Stimulated activated CD8-positive, alpha-beta memory T cell treated with anti-CD3 and anti-CD28 coated beads, Interleukin-7, amount 100 ng/mL, for 4 hours (primary cell): ENCODE data around the gene NANOS1.
"Not testable (repeated sequence)": the region's sequence is repeated elsewhere in the genome, so short reads cannot be mapped to it uniquely, and the experiment has no call there.

Experiments
- DNase-seq, 2 donors: peaks; one replicate each; pipeline ENCODE4 v3.0.0-alpha.2; 2020; ENCODE audit warnings: low read depth in 2 of 2

The NANOS1 gene

DNA sequence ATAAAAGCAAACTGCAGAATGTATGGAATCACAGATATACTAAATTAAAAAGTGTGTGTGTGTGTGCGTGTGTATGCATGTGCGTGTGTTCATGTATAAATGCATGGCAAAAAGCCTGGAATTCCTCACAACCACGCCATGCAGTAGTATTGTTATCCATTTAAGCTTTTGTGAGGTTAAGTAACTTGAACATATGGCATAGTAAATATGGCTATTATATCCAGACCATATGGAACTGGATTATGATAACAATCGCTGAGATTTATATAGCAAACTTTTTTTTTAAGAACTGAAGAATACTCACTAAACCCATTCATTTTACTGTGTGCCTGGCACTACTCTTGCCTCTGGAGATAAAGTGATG, 22.3 kb upstream of the NANOS1 start:
- DNase-seq, result no peak

DNA sequence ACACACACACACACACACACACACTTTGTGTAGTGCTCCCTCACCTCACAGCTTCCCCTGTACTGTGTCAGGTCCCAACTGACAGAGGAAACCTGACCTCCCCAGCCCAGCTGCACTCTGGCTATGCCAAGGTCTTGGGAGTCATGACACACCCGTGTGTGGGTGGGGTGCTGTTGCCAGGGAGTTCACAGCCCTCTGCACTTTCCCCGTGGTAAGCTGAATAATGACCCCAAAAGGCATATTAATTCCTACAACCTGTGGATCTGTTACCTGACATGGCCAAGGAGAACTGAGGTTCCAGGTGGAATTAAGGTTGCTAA, 8.9 kb upstream of the NANOS1 start:
- no peak for DNase-seq

DNA sequence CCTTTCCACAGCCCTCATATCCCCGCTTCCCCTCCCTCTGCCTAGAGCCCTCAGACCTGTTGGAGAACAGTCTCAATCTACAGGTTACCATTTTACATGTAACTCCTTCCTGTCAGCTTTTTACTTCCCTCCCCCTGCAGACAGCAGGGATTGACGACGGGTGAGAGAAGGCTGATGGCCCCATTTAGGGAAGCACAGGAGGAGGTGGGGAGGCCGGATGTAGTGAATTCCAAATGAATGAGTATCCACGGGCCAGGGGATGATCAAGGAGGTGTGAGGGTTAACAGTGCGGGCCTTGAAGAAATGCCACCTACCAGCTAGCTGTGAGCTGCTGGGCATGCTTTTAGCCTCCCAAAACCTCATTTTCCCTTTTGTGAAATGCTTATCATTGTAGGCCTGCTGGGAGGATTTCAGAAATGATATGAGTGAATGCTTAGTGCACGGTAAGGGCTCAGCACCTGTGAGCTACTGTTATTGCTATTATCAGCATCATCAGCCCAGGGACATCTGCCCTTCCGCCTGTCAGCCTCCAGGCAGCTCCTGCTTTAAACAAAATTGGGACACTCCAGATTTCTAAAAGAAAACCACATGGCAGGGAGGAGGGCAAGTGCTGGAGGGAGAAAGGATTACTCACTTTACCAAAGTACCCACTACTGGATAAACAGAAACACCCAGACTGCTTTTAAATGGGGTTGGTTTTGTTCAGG, 6.5 kb upstream of the NANOS1 start:
- no peak for DNase-seq

DNA sequence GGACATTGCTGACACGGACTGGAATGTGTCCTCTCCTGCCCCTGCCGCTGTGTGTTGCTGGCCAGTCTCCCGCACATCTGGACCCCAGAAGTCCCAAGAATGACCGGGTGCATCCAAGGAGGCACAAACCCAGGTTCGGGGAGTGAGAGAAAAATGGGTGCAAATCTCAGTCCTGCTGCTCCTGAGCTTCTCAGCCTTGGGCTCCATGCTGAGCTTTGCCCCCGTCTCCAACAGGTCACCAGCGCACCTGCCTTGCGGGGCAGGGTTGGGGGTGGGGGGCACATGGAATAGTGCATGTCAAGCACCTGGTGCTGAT, 6.0 kb upstream of the NANOS1 start:
- DNase-seq, result no peak

DNA sequence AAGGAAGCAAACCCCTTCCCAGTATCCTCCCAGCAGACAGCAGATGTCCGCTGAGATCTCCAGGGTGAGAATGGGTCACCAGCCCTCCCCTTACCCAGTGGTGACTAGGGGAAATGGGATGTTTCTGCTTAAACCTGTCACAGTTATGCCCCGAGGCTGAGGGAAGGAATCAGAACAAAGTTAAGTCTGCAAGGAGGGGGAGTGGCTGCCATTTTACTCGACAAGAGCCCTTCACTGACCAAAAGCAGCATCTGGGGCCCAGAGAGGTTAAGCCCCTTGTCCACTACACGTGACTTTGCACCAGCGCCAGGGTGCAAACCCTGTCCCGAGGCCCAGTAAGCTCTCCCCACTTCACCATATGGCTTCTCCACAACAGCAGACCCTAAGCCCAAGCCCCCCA, 4.6 kb upstream of the NANOS1 start:
- no peak for DNase-seq

DNA sequence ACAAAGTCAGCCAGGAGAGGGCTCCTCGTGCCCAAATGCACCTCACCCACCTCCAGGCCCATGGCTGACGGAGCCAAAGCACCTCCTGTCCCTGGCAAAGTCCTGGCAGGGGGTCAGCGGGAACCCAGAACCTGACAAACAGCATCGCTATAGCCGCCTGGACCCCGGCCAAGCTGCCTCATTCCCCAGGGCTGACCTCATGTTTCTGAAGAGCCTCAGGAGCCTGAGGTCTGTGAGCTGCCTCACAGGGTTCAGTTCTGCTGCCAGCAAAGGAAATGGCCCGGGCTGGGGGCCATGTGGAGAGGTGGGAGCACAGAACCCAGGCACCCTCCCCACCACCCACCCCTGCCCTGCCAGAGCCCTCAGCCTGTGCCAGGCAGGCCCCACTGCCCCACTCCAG, 4.2 kb upstream of the NANOS1 start:
- no peak for DNase-seq

DNA sequence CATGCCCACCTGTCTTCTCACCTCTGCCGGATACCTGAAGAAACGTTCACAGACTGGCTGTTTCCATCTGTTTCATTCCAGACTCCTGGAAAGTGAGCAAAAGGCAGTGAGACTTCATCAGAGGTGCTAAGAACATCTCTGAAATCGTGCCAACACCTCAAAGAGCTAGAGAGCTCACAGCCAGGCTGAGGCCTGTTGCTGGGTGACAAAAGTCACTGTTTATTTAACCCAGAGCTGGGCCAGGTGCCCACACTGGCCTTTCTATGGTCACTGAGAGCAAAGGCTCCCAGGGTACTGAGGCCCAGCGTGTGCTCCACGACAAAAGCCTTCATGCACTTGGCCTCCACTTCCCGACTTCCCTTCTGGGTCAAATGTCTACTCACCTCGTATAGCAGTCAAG, 3.7 kb upstream of the NANOS1 start:
- no peak for DNase-seq

DNA sequence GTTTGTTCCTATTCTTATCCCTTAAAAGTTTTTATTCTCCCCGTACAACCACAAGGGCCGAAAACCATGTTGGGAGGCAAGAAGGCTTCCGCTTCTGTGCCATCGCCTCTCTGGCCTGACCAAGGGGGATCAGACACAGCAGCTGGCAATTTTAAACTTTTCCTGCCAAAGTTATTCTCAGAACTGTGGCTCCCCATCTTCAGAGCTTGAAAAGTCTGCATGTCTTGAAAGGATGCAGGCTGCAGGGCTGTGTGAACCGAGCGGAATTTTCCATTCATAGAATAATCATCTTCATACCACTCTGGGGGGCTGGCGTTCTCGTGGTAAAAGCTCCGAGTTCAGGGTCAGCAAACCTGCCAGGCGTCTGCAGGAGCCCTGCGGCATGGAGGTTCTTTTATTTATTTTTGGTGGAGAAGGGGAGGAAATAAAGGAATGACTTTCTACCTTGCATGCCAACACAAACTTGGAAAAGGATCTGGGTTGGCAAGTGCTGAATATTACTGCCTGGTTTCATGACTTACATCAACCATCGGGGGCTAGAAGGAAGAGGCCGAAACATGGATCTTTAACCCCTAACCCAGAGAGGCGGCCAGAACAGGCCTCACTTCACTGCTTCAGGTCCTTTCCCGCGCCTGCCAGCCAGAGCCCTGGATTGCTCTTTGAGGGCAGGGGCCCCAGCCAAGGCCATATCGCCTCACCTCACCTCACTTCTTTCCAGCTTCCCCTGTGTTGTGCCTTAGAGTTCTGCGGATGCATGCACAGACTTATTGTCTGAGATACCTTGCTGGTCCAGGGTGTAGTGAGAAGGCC, 3.0 kb upstream of the NANOS1 start:
- DNase-seq, result no peak

DNA sequence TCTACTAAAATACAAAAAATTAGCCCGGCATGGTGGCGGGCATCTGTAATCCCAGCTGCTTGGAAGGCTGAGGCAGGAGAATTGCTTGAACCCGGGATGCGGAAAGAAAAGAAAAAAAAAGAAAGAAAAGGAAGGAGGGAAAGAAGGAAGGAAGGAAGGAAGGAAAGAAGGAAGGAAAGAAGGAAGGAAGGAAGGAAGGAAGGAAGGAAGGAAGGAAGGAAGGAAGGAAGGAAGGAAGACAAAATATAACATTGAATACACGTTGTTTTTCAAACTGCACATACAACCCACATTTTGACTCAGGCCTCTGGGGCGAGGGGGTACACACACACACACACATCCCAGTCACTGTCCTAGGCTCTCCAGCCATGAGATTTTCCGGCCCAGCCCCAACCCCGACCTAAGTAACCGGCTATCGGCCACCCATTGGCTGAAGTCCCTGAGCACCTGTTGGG, 1.0 kb upstream of the NANOS1 start:
- DNase-seq, result not testable (repeated sequence)

DNA sequence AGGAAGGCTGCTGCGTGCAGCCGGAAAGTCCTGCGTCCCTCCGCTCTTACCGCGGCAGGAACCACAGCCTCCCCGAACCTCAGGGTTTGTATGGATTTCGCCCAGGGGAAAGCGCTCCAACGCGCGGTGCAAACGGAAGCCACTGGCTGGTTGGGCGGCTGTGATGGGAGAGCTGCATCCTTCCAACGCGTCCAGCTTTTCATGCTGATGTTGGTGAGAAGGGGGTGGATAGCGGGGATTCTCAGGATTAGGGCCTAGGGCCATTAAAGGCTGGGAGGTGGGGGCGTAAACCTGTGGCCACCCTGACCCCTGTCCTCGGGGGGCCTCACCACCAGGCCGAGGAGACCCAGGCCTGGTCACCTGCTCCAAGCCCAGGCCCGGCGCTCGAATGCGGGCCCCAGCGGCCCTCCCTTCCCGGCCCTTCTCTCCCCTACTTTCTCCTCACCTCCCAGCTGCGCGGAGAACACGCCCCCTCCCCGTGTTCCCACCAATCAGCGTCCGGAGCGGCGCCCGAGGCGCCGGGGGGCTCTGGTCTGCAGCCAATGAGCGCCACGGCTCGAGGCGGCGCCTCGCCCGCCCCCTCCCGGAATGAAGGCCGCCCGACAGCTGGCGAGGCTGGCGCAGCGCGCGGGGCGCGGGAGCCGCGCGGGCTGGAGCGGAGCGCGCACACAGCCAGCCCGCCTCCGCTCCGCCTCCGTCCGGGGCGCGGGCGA, 458 bp upstream of the NANOS1 start:
- peak; percentile 66 to 82 for DNase-seq

DNA sequence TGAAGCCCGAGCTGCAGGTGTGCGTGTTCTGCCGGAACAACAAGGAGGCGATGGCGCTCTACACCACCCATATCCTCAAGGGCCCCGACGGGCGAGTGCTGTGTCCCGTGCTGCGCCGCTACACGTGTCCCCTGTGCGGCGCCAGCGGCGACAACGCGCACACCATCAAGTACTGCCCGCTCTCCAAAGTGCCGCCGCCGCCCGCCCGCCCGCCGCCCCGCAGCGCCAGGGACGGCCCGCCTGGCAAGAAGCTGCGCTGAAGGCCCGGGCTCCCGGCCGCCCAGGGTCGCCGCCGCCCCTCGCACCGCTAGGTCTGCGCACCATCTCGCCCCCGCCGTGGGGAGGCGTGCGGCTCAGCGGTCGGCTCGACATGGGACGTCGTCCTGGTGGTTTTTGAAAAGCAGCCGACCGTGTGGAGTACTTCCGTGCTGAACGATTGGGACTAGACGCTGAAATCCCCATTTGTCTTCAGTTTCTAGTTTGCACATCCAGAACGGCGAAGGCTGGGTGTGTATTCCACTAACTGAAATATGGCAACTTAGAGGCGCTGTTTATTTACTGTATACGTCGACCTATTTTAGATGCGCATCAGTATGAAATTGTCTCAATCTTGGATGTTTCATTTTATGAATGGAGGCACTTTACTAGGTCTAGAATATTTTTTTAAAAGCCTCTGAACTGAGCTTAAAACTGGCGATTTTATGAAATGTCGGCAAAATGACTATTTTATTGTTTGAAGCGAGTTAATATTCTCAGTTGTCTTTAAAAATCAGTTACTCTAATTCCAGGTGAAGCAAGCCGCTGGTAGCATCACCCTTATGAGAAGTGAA, 1.1 kb downstream of the NANOS1 start:
- DNase-seq, result peak in 1 of 2 donors; percentile 32

DNA sequence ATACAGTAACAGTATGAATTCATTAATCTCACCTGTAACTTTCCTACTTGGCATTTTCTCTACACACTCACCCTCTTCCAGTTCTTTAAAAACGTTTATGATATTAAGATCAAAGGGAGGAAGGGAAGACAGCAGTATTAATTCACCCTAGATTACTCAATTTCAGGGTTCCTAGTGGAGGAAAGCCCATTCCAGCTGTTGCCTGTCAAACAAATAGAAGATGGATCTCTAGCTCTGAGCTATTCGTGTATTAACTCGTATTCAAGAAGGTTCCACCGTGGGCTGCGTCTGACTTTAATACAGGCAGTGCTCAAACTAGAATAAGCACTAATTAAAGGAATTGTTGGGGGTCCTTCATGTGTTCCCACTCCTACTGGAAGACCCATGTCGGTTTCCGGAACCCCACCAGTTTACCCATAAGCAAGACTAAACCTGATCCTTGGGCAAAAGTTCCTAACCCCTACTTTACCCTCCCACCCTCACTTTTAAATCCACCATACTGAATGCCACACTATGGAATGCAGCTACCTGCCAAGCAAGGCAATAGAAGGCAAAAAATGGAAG, 2.1 kb downstream of the NANOS1 start:
- DNase-seq, result no peak

DNA sequence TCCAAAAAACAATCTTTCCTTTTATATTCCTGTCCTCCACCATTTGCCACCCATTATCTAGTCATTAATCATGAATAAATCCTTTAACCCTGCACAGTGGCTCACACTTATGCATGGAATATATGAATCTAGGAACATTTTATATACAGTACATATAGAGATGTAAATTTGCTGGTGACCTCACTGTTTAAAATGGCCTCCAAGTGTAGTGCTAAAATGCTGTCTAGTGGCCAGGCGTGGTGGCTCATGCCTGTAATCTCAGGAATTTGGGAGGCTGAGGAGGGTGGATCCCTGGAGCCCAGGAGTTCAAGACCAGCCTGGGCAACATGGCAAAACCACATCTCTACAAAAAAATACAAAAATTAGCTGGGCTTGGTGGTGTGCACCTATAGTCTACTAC, 9.6 kb downstream of the NANOS1 start:
- no peak for DNase-seq

DNA sequence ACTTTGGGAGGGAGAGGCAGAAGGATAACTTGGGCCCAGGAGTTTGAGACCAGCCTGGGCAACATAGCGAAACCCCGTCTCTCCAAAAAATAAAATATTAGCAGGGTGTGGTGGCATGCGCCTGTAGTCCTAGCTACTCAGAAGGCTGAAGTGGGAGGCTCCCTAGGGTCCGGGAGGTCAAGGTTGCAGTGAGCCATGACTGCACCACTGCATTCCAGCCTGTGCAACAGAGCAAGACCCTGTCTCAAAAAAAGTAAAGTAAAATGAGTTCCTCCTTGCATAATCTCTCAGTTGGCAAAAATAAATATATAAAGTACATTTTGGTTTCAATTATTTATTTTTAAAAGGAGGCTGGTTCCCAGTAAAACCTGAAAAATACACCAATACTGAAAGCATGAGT, 11.8 kb downstream of the NANOS1 start:
- DNase-seq, result no peak

DNA sequence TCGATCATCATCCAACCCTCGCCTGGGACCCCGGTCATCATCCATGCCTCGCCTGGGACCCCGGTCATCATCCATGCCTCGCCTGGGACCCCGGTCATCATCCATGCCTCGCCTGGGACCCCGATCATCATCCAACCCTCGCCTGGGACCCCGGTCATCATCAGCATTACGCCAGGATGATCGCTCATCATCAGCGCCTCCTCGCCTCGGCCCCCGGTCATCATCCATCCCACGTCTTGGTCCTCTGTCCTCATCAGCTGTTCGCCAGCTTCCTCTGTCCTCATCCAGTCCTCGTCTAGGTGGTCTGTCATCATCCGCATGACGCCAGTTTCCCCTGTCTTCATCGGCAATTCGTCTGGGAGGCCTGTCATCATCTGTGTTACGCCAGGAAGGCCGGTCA, 12.7 kb downstream of the NANOS1 start:
- DNase-seq, result no peak

DNA sequence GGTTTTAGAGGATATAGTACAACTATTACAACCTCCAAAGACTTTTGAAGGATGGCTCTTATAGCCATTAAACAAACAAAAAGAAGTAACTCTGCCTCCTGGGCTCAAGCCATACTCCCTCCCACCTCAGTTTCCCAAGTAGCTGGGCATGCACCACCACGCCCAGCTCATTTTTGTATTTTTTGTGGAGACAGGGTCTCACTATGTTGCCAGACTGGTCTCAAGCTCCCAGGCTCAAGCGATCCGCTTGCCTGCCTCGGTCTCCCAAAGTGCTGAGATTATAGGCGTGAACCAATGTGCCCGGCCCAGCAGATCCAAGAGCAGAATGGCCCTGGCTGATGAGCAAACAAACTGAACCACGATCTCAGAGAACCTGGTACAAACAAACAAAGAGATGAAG, 16.0 kb downstream of the NANOS1 start:
- DNase-seq, result no peak

DNA sequence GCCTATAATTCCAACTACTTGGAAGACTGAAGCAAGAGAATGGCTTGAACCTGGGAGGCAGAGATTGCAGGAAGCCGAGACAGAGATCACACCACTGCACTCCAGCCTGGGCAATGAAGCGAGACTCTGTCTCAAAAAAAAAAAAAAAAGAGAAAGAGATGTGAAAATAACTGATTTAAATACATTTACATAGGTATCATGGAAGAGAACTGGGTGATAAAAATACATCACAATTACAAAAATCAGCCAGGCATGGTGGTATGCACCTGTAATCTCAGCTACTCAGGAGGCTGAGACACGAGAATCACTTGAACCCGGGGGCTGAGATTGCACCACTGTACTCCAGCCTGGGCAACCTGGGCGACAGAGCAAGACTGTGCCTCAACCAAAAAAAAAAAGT, 19.8 kb downstream of the NANOS1 start:
- DNase-seq, result no peak

DNA sequence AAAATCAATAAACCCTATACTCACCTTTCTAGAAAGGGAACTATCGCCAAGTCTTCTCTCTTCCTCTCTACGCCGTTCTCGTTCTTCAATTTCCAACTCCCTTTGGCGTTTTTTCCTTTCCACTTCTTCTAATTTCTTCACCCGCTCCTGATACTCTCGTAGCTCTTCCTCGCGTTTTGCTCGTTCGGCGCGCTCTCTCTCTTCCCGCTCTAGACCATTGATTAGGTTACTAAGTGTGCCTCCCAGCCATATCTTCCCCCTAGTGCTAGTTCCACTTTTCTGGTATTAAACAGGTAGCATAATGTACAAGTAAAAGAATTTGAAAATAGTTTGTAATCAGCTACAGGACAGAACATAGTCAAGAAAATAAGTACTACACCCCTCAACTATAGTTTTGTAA, 20.3 kb downstream of the NANOS1 start:
- DNase-seq, result no peak

DNA sequence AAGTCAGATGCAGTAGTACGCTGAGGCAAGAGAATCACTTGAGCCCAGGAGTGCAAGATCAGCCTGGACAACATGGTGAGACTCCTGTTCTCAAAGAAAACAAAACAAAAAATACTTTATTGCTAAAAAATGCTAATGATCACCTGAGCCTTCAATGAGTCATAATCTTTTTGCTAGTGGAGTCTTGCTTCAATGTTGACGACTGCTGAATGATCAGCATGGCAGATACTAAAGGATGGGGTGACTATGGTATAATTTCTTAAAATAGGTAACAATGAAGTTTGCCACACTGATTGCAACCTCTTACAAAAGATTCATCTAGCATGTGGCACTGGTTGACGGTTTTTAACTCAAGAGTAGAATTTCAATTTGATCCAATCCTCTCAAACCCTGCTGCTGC, 22.3 kb downstream of the NANOS1 start:
- DNase-seq, result no peak

DNA sequence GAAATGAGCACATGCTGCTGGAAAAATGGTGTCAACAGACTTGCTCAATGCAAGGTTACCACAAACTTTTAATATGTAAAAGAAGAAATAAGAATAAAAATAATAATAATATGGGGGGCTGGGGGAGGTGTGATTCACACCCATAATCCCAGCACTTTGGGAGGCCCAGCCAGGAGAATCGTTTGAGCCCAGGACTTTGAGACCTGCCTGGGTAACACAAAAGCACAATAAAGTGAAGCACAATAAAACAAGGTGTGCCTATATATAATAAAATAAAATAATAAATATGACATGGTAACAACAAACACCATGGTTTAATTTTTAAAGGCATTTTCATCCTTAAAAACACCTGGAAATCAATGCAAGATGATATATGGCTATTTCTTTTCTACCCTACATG, 26.0 kb downstream of the NANOS1 start:
- no peak for DNase-seq

DNA sequence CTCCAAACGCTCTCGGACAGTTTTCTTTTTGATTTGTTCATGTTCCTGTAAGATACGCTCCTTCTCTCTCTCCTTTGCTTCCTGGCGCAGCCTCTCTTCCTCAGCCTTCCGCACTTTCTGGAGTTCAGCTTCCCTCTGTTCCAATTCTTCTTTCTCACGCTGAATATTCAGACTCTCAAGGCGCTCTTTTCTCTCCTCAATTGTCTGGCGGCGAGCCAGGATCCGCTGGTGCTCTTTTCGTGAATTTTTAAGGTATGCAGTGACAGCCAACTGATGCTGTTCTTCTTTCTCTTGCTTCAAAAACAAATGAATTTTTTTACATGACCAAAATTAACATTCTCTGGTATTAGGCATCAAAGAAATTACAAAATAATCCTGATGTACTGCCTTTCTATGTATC, 28.5 kb downstream of the NANOS1 start:
- no peak for DNase-seq

DNA sequence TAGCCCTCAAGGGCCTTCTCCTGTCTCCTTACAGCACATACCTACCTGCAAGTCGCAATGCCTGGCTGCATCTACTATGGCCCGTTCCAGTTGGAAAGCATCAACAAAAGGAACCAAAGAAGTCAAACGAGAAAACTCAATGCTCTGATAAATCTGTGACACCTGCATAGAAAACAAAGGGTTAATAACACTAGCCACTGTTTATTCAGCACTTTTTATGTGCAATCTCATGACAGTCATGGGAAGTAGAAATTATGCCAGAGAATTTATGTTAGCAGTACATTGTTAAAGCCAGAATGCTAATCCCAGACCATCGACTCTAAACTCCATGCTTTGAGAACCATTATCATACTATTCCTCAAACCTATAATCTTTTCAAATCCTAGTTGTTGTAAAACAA, 30.0 kb downstream of the NANOS1 start:
- DNase-seq, result no peak
